ENCODE measurements around the gene AKAP12.
"Not testable (repeated sequence)": the region's sequence is repeated elsewhere in the genome, so short reads cannot be mapped to it uniquely, and the experiment has no call there.

AKAP12 gene

DNA sequence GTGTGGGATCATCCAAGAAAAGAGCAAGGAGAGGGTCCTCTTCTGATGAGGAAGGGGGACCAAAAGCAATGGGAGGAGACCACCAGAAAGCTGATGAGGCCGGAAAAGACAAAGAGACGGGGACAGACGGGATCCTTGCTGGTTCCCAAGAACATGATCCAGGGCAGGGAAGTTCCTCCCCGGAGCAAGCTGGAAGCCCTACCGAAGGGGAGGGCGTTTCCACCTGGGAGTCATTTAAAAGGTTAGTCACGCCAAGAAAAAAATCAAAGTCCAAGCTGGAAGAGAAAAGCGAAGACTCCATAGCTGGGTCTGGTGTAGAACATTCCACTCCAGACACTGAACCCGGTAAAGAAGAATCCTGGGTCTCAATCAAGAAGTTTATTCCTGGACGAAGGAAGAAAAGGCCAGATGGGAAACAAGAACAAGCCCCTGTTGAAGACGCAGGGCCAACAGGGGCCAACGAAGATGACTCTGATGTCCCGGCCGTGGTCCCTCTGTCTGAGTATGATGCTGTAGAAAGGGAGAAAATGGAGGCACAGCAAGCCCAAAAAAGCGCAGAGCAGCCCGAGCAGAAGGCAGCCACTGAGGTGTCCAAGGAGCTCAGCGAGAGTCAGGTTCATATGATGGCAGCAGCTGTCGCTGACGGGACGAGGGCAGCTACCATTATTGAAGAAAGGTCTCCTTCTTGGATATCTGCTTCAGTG is 110.8 kb downstream of the AKAP12 start:
- DNase-seq: no peak

- DNase-seq: no peak
These were observed 111.5 kb downstream of the AKAP12 start for GRCh38 chr6:151351146-151351700.

DNA sequence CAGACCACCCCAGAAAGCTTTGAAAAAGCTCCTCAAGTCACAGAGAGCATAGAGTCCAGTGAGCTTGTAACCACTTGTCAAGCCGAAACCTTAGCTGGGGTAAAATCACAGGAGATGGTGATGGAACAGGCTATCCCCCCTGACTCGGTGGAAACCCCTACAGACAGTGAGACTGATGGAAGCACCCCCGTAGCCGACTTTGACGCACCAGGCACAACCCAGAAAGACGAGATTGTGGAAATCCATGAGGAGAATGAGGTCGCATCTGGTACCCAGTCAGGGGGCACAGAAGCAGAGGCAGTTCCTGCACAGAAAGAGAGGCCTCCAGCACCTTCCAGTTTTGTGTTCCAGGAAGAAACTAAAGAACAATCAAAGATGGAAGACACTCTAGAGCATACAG is 112.0 kb downstream of the AKAP12 start:
- no peak for DNase-seq

DNA sequence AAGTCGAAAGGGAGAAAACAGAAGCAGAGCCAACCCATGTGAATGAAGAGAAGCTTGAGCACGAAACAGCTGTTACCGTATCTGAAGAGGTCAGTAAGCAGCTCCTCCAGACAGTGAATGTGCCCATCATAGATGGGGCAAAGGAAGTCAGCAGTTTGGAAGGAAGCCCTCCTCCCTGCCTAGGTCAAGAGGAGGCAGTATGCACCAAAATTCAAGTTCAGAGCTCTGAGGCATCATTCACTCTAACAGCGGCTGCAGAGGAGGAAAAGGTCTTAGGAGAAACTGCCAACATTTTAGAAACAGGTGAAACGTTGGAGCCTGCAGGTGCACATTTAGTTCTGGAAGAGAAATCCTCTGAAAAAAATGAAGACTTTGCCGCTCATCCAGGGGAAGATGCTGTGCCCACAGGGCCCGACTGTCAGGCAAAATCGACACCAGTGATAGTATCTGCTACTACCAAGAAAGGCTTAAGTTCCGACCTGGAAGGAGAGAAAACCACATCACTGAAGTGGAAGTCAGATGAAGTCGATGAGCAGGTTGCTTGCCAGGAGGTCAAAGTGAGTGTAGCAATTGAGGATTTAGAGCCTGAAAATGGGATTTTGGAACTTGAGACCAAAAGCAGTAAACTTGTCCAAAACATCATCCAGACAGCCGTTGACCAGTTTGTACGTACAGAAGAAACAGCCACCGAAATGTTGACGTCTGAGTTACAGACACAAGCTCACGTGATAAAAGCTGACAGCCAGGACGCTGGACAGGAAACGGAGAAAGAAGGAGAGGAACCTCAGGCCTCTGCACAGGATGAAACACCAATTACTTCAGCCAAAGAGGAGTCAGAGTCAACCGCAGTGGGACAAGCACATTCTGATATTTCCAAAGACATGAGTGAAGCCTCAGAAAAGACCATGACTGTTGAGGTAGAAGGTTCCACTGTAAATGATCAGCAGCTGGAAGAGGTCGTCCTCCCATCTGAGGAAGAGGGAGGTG is 112.9 kb downstream of the AKAP12 start:
- DNase-seq: no peak

DNA sequence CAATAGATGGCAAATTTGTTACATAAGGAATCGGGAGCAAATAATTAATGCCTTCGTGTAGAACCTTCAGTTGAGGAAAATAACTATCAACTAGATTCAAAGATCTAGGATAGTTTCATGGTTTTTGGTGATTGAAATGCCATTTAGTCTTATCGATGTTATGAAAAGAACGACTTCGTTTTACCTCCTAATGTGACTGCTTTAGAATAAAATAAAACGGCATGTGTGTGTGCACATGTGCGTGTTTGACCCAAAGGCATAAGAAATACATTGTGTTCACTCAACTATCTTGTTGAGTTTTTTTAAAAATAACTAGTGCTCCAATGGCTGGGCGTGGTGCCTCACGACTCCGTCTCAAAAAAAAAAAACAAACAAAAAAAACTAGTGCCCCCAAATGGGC is 114.0 kb downstream of the AKAP12 start:
- no peak for DNase-seq

DNA sequence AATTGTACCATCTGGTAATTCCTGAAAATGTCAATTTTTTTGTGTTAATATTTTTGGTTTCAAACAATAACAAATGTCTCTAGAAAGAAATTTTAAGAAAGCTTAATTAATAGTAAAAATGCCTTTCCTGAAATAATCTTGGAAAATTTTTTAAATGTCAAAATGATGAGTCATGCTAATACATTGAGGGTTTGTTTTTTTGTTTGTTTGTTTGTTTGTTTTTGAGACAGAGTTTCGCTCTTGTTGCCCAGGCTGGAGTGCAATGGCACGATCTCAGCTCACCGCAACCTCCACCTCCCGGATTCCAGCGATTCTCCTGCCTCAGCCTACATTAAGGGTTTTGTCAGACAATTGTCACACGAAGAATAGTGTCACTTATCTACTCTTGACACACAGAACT is 117.2 kb downstream of the AKAP12 start:
- not testable (repeated sequence) for DNase-seq

- no peak for DNase-seq
These were observed 118.1 kb downstream of the AKAP12 start for GRCh38 chr6:151357758-151358436.

DNA sequence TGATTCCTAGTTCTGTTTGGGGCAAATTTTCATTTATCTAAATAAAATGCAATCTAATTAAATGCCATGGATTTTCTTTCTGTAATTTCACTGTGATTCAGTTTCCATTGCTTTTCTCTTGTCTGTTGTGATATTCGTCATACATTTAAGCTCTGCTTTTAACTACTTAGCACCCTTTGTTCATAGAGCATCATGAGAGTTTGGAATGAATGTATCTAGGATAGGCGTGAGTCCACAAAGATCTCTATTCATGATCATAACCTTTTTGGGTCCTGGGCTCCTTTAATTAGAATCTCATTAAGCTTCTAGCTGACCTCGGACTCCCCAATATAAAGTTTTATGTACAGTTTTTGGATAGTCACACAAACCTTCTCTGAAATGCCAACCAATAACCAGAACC is 118.7 kb downstream of the AKAP12 start:
- DNase-seq: no peak

DNA sequence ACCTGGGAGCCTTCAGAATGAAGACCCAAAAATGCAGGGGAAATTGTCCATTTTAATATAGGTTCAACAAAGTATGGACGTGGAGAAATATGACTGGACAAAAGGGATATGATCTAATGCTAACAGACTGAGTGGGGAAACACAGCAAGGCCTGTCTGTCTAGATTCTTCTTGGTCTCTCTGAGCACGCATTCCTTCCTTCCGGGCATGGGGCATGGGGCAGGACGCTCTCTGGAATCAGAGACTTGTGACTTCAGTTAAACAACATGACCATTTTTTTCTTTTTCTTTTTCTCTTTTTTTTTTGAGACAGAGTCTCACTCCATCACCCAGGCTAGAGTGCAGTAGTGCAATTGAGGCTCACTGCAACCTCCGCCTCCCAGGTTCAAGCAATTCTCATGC is 119.7 kb downstream of the AKAP12 start:
- no peak for DNase-seq

DNA sequence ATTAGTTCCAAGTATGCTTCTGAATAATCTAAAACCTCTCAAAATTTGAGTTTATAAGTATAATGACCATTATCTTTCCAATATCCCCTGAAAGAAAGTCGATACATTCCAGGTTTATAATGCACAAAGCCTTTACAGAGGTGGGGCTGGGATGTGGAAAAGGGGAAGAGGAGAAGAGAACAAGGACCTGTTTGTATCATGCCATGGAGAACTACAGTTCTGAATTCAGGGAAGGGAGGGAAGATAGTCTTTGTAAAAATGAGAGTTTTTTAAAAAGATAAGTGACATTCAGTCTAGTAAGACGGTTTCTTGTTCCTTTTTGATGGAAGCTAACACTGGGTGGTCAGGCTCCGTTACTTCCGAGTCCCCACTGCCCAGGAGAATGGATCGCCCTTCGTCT is 125.5 kb downstream of the AKAP12 start:
- no peak for DNase-seq

DNA sequence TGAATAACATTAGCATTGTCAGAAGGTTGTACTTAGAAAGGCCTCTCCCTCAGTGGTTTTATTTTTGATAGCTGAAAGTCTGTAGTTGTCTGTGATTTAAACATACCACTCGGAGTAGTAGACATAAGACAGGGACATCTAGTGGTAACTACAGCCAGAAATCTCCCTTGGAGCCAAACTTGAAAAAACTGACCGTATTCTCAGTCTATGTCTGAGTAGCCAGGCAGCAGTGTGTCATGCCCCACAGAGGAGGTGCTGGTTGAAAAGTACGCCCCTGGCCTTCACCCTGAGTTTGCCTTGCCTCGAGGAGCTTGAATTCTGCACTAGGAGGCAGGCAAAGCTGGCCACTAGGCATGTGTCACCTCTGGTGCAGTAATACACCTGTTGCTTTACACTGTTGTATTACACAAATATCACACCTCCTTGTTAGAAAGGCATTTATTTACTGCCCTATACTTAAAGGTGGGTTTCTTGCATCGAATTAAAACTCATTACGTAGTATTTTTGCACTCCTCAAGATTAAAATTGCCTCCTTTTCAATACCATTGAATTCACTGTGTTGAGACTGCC is 130.8 kb downstream of the AKAP12 start:
- DNase-seq: no peak

- DNase-seq: no peak
These were observed 132.4 kb downstream of the AKAP12 start for GRCh38 chr6:151372164-151372563.

DNA sequence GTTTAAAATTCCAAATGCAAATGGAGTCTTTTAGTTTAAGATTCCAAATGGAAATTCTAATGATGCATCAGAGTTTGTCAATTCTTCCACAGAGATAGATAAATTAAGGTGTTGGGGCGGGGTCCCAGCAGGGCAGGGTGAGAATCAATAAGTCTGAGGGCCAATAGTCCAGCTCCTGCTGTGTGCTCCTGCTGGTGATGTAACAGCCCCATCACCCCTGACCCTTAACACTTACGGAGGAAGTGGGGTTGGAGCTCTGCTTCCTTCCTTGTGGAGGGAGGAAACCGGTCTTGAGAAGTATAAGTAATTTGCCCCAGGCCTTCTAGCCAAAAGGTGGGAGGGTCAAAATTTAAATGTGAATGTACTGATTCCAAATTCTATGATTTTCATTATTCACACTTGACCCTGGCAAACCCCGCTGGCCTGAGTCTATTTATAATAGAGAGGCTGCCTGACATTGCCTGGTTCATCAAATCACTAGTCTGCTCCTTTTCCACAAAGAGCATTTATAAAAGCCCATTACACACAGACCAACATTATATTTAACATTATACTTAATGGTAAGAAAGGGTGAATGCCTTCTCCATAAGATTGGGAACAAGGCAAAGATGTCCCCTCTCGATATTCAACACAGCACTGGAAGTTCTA is 134.4 kb downstream of the AKAP12 start:
- no peak for DNase-seq

GRCh38 chr6:151375833-151376232 is 136.1 kb downstream of the AKAP12 start:
- DNase-seq: no peak

DNA sequence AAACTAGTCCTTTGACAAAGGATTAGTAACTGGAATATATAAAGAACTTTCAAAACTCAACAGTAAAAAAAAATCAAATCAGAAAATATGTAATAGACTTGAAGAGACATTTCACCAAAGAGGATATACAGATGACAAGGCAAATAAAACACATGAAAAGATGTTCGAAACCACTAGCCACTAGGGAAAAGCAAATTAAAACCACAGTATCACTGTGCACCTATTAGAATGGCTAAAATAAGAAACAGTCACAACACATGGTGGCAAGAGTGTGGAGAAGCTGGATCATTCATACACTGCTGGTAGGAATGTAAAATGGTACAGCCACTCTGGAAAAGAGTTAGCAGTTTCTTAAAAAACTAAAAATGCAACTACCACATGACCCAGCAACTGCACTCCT is 136.7 kb downstream of the AKAP12 start:
- no peak for DNase-seq

GRCh38 chr6:151377095-151377494 is 137.3 kb downstream of the AKAP12 start:
- DNase-seq: no peak

DNA sequence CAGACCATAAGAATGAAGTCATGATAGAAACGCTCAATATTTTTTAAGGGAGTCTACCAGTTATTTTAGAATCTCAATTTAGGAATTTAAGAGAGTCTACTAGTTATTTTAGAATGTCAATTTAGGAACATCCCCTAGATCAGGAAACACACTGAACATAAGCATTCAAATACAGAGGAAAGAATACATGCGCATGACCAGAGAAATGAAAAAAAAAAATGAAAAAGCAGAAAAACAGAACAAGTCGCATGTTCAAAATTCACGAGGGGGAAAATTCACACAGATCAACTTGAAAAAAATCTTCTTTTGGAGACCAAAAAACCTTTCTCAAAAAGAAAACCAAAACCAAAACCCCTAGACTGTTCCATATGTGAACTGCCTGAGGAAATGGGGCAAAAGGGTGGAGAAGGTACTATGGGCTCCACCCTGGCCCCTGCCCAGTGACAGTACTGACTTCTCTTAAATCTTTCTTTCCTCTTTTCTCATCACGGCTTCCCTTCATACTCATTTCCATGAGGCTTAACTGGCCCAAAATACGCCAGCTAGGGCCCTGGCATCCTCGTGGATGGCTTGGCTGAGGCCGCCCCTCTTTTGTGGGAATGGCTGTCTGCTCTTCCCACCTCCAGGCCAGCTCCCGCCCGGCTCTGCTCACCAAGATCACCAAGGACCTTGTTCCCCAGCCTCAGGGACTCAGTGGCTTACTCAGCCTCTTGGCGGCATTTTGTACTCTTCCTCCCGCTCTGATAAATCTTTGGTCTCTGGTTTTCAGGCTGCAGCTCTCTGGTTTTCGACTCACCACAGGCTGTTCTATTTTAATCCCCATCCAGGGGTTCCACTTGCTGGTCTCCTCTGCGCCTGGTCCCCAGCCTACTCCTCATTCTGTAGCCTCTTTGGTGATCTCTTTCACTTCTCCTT is 140.4 kb downstream of the AKAP12 start:
- no peak for DNase-seq

DNA sequence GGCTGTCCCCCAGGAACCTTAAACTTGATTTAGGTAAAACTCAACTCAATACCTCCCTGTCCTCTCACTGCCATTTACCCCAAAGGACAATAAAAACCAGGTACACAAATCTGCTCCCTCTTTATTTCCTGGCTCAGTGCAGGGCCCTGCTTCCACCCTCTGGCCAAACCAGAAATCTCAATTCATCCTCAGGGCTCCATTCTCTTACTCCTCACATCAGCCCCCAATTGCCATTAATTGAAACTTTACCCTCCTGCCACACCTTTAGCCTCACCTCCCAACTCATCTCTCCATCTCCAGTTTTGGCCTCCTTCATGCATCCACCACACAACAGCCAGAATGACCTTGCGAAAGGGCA is 141.1 kb downstream of the AKAP12 start:
- no peak for DNase-seq

DNA sequence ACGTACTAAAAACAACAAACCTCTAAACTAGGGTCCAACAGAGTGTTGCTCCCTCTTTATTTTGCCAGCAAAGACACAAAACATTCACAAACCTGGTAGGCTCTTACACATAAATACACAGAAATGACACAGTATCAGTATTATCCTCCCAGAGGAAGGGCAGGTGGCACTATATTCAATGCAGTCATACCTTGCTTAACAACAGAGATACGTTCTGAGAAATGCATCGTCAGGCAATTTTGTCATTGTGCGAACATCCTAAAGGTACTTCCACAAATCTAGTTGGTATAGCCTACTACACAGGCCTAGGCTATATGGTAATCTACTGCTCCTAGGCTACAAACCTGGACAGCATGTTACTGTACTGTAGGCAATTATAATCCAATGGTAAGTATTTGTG is 142.0 kb downstream of the AKAP12 start:
- DNase-seq: no peak

- not testable (repeated sequence) for DNase-seq
These were observed 142.9 kb downstream of the AKAP12 start for GRCh38 chr6:151382631-151383030.

- DNase-seq: no peak
These were observed 144.4 kb downstream of the AKAP12 start for GRCh38 chr6:151384151-151384550.
